Smooth muscle cell (in vitro differentiated cells): Measurements from ENCODE around the gene C20orf144. TPM values are rescaled to one million over a fixed set of nuclear protein-coding genes. Genes with fewer than 3 reads are reported as not detected.

Source experiments
- DNase-seq: peaks from one replicate; lab custom pipeline; 2025; ENCODE audit not compliant: unreplicated experiment; lab: John Stamatoyannopoulos, UW
- H2AFZ ChIP-seq: fragments of 200-600 bp; sonication (generic); 2 replicates; pipeline ENCODE4 v1.6.0; 2016; ENCODE audit warnings: antibody characterized with exemption, low read depth, mild to moderate bottlenecking
- H3F3A ChIP-seq: fragments of 200-600 bp; sonication (generic); 2 replicates; pipeline ENCODE4 v1.6.0; 2017; ENCODE audit warnings: antibody characterized with exemption, low read depth
- H3K27ac ChIP-seq: fragments of 200-600 bp; sonication (generic); 2 replicates; pipeline ENCODE4 v1.5.1; 2016; ENCODE audit warnings: low read depth, mild to moderate bottlenecking
- H3K27me3 ChIP-seq: fragments of 200-600 bp; sonication (generic); 2 replicates; pipeline ENCODE4 v1.6.1; 2016; ENCODE audit warnings: low read depth, mild to moderate bottlenecking
- H3K36me3 ChIP-seq: fragments of 200-600 bp; sonication (generic); 2 replicates; pipeline ENCODE4 v1.5.1; 2016; ENCODE audit warnings: low read depth
- H3K4me1 ChIP-seq: fragments of 200-600 bp; sonication (generic); 2 replicates; pipeline ENCODE4 v1.5.1; 2016; ENCODE audit warnings: low read depth
- H3K4me2 ChIP-seq: fragments of 200-600 bp; sonication (generic); 2 replicates; pipeline ENCODE4 v1.6.0; 2016; ENCODE audit warnings: mild to moderate bottlenecking
- H3K4me3 ChIP-seq: fragments of 200-600 bp; sonication (generic); 2 replicates; pipeline ENCODE4 v1.5.1; 2016; ENCODE audit warnings: mild to moderate bottlenecking
- H3K79me2 ChIP-seq: fragments of 200-600 bp; sonication (generic); 2 replicates; pipeline ENCODE4 v1.6.0; 2016; ENCODE audit warnings: low read depth, mild to moderate bottlenecking
- H3K9ac ChIP-seq: fragments of 200-600 bp; sonication (generic); 2 replicates; pipeline ENCODE4 v1.6.0; 2016; ENCODE audit warnings: low read depth
- H3K9me3 ChIP-seq: fragments of 200-600 bp; sonication (generic); replicated peaks from 2 replicates; pipeline ENCODE4 v1.5.1; 2016; ENCODE audit warnings: low read depth
- H4K20me1 ChIP-seq: fragments of 200-600 bp; sonication (generic); 2 replicates; pipeline ENCODE4 v1.6.0; 2016; ENCODE audit warnings: low read depth
- WGBS: methylation state at CpG from one replicate; pipeline ENCODE4 v1.1.7; 2016; ENCODE audit warnings: low lambda C conversion rate; 5-methylcytosine and 5-hydroxymethylcytosine counted together
- polyA plus RNA-seq: library from polyadenylated mRNA; unstranded; fragments of >200 nt; fragmentation: Nextera tagmentation; extraction: Ambion mirVana; gene quantifications from 2 replicates; pipeline ENCODE4 v1.2.1, GENCODE V29; 2016
- total RNA-seq: library from RNA; depleted of rRNA; stranded (reverse); fragments of >200 nt; gene quantifications from 2 replicates; pipeline ENCODE4 v1.2.3, GENCODE V29; 2014
- TF ChIP-seq, protein P1 (sequence below): fragments of 200-600 bp; sonication (generic); IDR thresholded peaks from 2 replicates; pipeline ENCODE4 v1.5.1; 2017; ENCODE audit warnings: borderline replicate concordance, mild to moderate bottlenecking, antibody characterized with exemption; ENCODE audit not compliant: insufficient read depth, poor library complexity, severe bottlenecking

C20orf144 gene
- total and polyA plus RNA-seq, 2 experiments from 2014 or later = 0.73 to 1.1 TPM

GRCh38 chr20:33688938-33689424 is 26.9 kb downstream of the C20orf144 start:
- no peaks in the 10 kb centered on the region for H4K20me1 ChIP-seq
- no peaks in the 10 kb centered on the region for H3K36me3 ChIP-seq
- TF ChIP-seq, protein P1, sequence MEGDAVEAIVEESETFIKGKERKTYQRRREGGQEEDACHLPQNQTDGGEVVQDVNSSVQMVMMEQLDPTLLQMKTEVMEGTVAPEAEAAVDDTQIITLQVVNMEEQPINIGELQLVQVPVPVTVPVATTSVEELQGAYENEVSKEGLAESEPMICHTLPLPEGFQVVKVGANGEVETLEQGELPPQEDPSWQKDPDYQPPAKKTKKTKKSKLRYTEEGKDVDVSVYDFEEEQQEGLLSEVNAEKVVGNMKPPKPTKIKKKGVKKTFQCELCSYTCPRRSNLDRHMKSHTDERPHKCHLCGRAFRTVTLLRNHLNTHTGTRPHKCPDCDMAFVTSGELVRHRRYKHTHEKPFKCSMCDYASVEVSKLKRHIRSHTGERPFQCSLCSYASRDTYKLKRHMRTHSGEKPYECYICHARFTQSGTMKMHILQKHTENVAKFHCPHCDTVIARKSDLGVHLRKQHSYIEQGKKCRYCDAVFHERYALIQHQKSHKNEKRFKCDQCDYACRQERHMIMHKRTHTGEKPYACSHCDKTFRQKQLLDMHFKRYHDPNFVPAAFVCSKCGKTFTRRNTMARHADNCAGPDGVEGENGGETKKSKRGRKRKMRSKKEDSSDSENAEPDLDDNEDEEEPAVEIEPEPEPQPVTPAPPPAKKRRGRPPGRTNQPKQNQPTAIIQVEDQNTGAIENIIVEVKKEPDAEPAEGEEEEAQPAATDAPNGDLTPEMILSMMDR = no peak
- no peak overlapping the region for H3K27ac ChIP-seq
- H3F3A ChIP-seq = peaks cover 27% of the 10 kb centered on the region
- no peaks in the 10 kb centered on the region for H3K9me3 ChIP-seq
- H3K4me2 ChIP-seq = no peak overlapping the region
- peaks cover 8% of the 10 kb centered on the region for H3K79me2 ChIP-seq
- no peak for DNase-seq
- H3K27me3 ChIP-seq = no peaks in the 10 kb centered on the region
- H3K4me3 ChIP-seq = no peak overlapping the region
- no peak overlapping the region for H2AFZ ChIP-seq
- 78% methylated on average over 3 of the region's 3 CpGs for WGBS
- no peak overlapping the region for H3K9ac ChIP-seq
- peaks cover 8% of the 10 kb centered on the region for H3K4me1 ChIP-seq

GRCh38 chr20:33689493-33689892 is 27.4 kb downstream of the C20orf144 start:
- DNase-seq = no peak
- Histone ChIP-seq H2AFZ (no peak overlapping the region), H3K27ac (peak overlapping the region; percentile 30), H4K20me1 (no peaks in the 10 kb centered on the region), H3K9ac (no peak overlapping the region), H3K79me2 (peaks cover 4% of the 10 kb centered on the region), H3K4me3 (no peak overlapping the region), H3K27me3 (no peaks in the 10 kb centered on the region), H3K4me2 (peak overlapping the region; percentile 17), H3K9me3 (no peaks in the 10 kb centered on the region), H3K4me1 (peaks cover 12% of the 10 kb centered on the region), H3F3A (peaks cover 27% of the 10 kb centered on the region), H3K36me3 (no peaks in the 10 kb centered on the region)
- 97% methylated on average over 1 of the region's 1 CpG for WGBS
- TF ChIP-seq, protein P1 = no peak

GRCh38 chr20:33689973-33690372 is 27.8 kb downstream of the C20orf144 start:
- peak overlapping the region; percentile 17 for H3K4me2 ChIP-seq
- H3K4me1 ChIP-seq = peaks cover 14% of the 10 kb centered on the region
- TF ChIP-seq, protein P1 = no peak
- peaks cover 27% of the 10 kb centered on the region for H3F3A ChIP-seq
- DNase-seq = no peak
- H3K9ac ChIP-seq = no peak overlapping the region
- H3K27me3 ChIP-seq = no peaks in the 10 kb centered on the region
- H3K36me3 ChIP-seq = no peaks in the 10 kb centered on the region
- no peaks in the 10 kb centered on the region for H4K20me1 ChIP-seq
- peak overlapping the region; percentile 30 for H3K27ac ChIP-seq
- no peak overlapping the region for H2AFZ ChIP-seq
- WGBS = 12% methylated on average over 4 of the region's 4 CpGs
- H3K9me3 ChIP-seq = no peaks in the 10 kb centered on the region
- H3K79me2 ChIP-seq = peaks cover 4% of the 10 kb centered on the region
- H3K4me3 ChIP-seq = no peak overlapping the region

GRCh38 chr20:33693289-33693688 is 31.2 kb downstream of the C20orf144 start:
- peaks cover 12% of the 10 kb centered on the region for H3K4me1 ChIP-seq
- no peaks in the 10 kb centered on the region for H3K27me3 ChIP-seq
- H3K4me2 ChIP-seq = no peak overlapping the region
- H4K20me1 ChIP-seq = no peaks in the 10 kb centered on the region
- no peak overlapping the region for H3K27ac ChIP-seq
- H3K4me3 ChIP-seq = no peak overlapping the region
- H3K79me2 ChIP-seq = no peaks in the 10 kb centered on the region
- H2AFZ ChIP-seq = no peak overlapping the region
- DNase-seq = no peak
- H3K36me3 ChIP-seq = no peaks in the 10 kb centered on the region
- no peak overlapping the region for H3K9ac ChIP-seq
- no peaks in the 10 kb centered on the region for H3K9me3 ChIP-seq
- peaks cover 19% of the 10 kb centered on the region for H3F3A ChIP-seq
- TF ChIP-seq, protein P1 = no peak
- 90% methylated on average over 5 of the region's 5 CpGs for WGBS
